Fibroblast of skin of left biceps (primary cell): ENCODE measurements around the gene GAA.

Experiments used
- DNase-seq, 2 experiments: peaks; one replicate each; pipeline ENCODE4 v3.0.0-alpha.2; 2013; ENCODE audit warnings: low read depth in 2 of 2

The GAA gene

GRCh38 chr17:80117491-80118401 lies 16.4 kb downstream of the GAA start:
- DNase-seq = no peak

GRCh38 chr17:80118601-80119270 lies 17.4 kb downstream of the GAA start:
- DNase-seq = no peak

- no peak for DNase-seq
These were observed 17.9 kb downstream of the GAA start for GRCh38 chr17:80119271-80119791.

- no peak for DNase-seq
These were observed 18.5 kb downstream of the GAA start for GRCh38 chr17:80119839-80120238.

GRCh38 chr17:80122026-80122575 lies 20.7 kb downstream of the GAA start:
- DNase-seq = no peak

GRCh38 chr17:80122926-80123505 lies 21.6 kb downstream of the GAA start:
- no peak for DNase-seq

GRCh38 chr17:80123791-80124190 lies 22.4 kb downstream of the GAA start:
- no peak for DNase-seq

GRCh38 chr17:80124351-80124981 lies 23.1 kb downstream of the GAA start:
- DNase-seq = no peak

- peak; percentile 49 to 52 for DNase-seq
These were observed 24.5 kb downstream of the GAA start for GRCh38 chr17:80125656-80126448.

- no peak for DNase-seq
These were observed 25.0 kb downstream of the GAA start for GRCh38 chr17:80126449-80126715.

- DNase-seq = no peak
These were observed 27.7 kb downstream of the GAA start for GRCh38 chr17:80129006-80129565.

- DNase-seq = no peak
These were observed 29.6 kb downstream of the GAA start for GRCh38 chr17:80130992-80131391.

- no peak for DNase-seq
These were observed 31.7 kb downstream of the GAA start for GRCh38 chr17:80132906-80133625.

GRCh38 chr17:80133626-80133970 lies 32.2 kb downstream of the GAA start:
- DNase-seq = no peak

- DNase-seq = no peak
These were observed 35.8 kb downstream of the GAA start for GRCh38 chr17:80137131-80137530.

- no peak for DNase-seq
These were observed 37.6 kb downstream of the GAA start for GRCh38 chr17:80138856-80139426.

- no peak for DNase-seq
These were observed 40.2 kb downstream of the GAA start for GRCh38 chr17:80141463-80142165.

GRCh38 chr17:80142929-80143328 lies 41.5 kb downstream of the GAA start:
- no peak for DNase-seq
